Endometrium (tissue), 2 donors: ENCODE results near the gene NELL1.

Experiments used
- FAIRE-seq: peaks from 2 replicates; lab custom pipeline; 2012; peaks lifted over from hg19 to GRCh38; lab: Jason Lieb, UNC
- donor health status: control.
- donor health status: control.

NELL1 gene

GRCh38 chr11:21346361-21346760, 677.0 kb downstream of the NELL1 start:
- peak; percentile 67 for FAIRE-seq

- FAIRE-seq, result no peak
Observed at GRCh38 chr11:21350613-21351012, 681.2 kb downstream of the NELL1 start.

DNA sequence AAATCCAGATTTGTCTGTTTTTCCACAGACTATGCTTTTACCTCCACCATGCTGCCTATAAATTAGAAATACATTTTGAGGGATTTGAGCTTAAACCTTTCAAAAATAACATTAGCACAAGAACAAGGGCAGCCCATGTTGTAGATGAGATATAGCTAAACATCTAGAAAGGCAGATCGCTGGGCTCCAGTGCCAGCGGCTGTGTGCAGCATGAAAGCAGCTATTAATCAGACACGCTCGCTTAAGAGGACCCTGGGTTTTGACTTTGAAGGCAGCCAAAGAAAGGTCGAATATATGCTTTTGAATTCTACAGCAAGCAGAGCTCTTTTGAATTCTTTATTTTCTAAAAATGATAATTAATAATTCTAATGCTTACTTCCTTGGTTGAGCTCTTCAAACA, 684.0 kb downstream of the NELL1 start:
- FAIRE-seq, result no peak

DNA sequence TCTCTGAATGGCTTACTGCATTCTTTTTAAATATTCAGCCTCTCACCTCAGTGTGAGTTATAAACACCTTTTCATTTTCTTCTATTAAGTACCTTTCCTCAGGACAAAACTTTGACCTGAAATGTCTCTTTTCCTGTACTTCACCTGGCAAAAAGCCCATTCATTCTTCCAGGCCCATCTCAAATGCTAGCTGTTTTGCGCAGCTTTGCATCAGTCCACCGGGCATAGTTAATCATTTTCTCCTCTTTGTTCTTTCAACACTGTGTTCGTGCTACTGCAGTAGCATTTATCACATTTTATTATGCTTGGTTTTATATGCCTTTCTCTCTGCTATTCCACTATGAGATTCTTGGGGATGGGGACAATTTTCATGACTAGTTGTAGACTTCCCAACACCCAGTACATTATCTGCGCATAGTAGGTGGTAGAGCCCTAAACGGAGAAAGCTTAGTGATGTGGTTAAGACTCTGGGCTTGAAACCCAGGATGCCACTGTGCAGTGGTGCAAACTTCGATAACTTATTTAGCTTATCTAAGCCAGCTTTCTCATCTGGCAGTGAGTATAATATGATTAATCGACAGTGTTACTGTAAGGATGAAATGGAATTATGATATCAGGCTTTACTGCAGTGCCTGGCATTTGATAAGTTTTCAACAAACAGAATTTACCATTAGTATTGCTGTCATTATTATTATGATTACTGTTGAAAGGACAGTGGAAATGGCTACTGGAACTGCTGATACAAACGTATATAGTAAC, 695.7 kb downstream of the NELL1 start:
- no peak for FAIRE-seq

DNA sequence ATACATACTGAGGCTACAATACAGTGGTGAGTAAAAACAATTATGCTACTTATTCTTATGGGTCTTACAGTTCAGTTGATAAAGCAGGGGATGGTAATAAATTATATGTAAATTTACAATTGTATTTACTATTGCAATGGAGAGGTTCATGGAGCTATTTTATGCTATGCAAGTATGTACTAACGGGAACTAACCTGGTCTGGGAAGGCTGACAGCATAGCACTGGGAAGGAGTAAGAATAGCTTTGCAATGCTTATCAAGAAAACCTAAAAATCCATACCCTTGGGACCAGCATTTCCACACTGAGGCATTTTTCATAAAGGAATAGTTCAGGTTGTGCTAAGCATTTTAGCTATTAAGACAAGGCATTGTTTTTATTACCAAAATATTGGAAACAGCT, 700.6 kb downstream of the NELL1 start:
- FAIRE-seq, result no peak

GRCh38 chr11:21371044-21371443, 701.7 kb downstream of the NELL1 start:
- FAIRE-seq, result no peak

DNA sequence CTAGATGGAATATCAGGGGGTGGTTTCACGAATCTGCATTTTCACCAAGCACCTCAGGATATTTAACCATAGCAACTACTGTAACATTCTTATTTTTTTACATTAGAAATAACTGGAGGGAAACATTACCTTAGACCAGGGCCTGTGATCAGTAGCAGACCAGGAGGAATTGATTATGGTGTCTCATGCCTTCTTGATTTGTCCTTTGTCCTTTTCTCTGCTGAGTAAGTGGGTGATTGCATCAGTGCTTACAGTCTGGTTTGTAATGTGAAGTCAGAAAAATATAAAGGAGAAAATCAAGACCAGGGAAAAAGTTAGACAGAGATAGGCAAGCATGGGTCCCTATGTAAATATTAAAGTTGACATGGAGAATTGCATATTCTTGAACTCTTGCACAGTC, 703.3 kb downstream of the NELL1 start:
- no peak for FAIRE-seq

- FAIRE-seq, result no peak
Observed at GRCh38 chr11:21374376-21374775, 705.0 kb downstream of the NELL1 start.

GRCh38 chr11:21385669-21386440, 716.5 kb downstream of the NELL1 start:
- no peak for FAIRE-seq

DNA sequence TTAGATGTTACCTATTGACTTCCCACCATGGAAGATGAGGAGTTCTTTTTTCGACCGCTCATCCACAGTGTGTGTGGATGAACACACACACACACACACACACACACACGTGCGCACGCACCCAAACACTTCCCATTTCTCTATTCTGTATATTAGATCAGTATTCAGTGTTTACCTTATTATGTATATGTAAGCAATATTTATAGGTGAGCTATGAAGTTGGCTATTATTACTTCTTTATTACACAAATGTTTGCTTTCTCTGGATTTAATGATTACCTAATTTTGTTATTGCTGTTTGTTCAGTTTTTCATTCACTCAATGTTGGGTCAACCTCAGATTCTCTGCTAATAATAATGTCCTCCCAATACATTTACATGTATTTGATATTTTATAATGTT, 721.0 kb downstream of the NELL1 start:
- no peak for FAIRE-seq

- no peak for FAIRE-seq
Observed at GRCh38 chr11:21396342-21397008, 727.1 kb downstream of the NELL1 start.

DNA sequence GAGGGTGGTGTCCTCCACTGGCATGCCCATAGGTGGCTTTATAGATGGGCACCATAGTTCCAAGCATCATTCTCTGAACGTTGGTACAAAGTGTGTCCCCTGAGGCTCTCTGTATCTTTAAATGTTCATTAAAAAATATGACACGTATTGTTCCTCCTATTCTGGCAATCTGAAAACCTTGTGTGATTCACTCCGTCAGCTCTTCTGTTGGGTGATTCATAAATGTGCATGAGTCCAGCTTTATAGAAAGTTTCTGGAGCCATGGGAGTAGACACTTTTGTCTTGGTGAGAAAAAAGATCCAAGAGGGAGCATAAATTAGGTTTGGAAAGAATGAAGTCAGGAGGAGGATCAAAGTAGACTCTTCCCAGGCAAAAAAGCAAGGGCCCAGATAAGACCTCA, 728.8 kb downstream of the NELL1 start:
- FAIRE-seq, result no peak

DNA sequence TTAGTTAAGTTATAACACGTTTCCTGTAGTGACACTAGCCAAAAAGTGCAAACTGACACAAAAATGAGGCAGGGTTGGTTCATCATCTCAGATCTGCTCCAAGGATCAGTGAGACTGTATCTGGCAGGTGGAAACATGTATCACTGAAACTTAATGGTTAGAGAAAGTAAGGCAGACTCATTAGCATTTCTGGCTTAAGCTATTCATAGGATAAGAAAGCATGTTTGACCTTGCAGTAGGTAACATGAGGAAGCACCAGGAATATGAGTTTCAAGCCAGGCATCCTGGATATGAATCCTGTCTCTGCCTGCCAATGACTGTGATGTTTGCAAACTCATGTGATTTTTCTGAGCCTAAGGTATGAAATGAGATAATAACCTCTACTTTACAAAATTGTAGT, 732.1 kb downstream of the NELL1 start:
- FAIRE-seq, result no peak

DNA sequence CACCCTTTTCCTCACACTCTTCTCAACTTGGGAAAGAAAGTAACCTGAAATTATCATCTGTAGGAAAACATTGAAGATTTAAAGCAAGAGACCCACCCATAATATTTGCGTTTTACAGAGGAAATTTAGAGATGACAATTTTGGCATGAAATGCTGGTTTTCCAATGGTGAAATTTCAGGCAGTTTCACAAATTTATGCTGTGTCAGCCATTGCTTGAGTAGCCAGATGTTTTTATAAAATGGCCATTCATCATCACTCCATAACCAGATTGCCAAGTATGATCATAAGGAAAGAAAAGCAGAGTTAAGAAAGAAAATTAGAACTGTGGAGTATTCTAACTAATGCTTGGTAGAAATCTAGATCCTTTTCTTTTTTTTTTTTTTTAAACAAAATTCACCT, 732.9 kb downstream of the NELL1 start:
- no peak for FAIRE-seq

GRCh38 chr11:21403069-21403468, 733.7 kb downstream of the NELL1 start:
- no peak for FAIRE-seq

- no peak for FAIRE-seq
Observed at GRCh38 chr11:21405422-21405821, 736.0 kb downstream of the NELL1 start.

DNA sequence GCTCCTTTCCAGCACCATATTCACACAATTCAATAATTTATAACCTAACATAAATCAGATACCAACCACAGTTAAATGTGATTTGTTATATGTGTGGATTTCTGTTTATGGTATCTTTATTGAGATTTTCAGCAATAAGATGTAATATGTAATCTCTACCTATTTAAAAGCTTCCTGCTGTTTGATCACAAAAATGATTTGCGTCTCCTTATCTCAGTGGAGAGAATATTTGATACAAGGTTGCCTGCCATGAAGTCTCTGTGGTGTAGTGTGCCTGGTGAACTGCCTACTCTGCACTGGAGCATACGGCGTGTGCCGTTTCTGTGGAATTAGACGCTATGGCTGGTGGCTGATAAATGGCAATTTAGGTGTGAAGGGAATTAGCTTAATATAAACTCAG, 741.1 kb downstream of the NELL1 start:
- no peak for FAIRE-seq

DNA sequence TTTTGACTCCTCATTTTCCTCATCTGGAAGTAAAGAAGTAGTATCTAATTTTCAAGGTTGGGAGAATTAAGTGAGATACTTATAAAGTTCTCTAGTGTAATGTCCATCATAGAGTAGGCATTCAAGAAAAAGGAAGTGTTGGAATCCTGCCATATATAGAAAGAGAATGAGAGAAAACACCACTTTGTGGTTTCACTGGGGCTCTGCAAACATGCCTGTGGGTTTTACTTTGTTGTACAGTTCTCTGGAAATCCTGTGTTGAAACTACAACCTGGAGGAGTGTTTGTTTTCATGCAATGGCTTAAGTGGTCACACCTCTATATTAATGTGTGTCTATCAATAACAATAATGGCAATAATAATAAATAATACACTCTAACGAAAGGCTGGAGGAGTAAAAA, 741.7 kb downstream of the NELL1 start:
- FAIRE-seq, result no peak

GRCh38 chr11:21411597-21411996, 742.2 kb downstream of the NELL1 start:
- FAIRE-seq, result no peak

- no peak for FAIRE-seq
Observed at GRCh38 chr11:21412652-21413383, 743.4 kb downstream of the NELL1 start.

GRCh38 chr11:21414953-21415352, 745.6 kb downstream of the NELL1 start:
- FAIRE-seq, result no peak

DNA sequence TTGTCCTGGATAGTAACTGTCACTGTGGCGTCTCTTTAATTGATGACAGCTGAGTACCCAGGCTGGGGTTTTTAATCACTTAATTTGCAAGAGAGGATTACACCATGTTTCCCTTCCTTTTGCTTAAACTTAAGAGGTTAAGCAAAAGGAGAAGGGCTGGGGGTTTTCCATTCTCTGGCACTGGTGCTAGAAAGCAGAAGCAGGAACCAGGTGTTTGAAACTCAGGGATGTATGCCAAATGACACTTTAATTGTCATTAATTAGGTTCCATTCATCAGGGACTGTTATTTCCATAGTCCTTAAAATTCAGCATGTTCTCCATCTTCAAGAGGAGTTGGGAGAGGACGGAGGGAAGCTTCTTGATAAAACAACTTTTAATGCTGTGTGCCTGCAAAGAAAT, 746.2 kb downstream of the NELL1 start:
- FAIRE-seq, result no peak
